HG02759 (cell line): ENCODE data around the gene TMEM132C.
"Not testable (repeated sequence)": the region's sequence is repeated elsewhere in the genome, so short reads cannot be mapped to it uniquely, and the experiment has no call there.

ENCODE experiments used
- ATAC-seq: cut with Tn5 transposase; IDR thresholded peaks from one replicate; pipeline ENCODE4 v1.9.1; 2021; ENCODE audit warnings: mild to moderate bottlenecking, moderate library complexity; ENCODE audit not compliant: unreplicated experiment

TMEM132C gene

DNA sequence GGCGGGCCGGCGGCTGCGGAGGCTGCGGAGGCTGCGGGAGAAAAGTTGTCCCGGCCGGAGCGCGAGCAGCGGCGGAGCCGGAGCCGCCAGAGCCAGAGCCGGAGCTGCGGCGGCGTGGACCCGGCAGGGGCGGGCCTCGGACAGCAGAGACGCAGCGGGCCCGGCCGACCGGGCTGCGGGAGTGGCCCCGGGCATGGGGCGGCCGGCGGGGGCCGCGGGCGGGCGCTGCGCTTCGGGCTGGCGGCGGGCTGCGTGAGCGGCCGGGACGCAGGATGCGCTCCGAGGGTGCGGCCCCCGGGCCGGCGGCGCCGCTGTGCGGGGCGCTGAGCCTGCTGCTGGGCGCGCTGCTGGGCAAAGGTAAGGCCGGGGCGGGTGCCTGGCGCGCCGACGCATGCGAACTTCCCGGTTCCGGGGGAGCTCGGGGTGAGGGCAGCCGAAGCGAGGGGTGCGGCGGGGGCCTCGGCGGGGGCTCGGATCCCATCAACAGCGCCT, at the start of gene TMEM132C:
TSS of gene TMEM132C (plus strand) at position 40 of the 492 bp plus-strand sequence. CDS start at position 273, 233 bp downstream.
- no peak for ATAC-seq

DNA sequence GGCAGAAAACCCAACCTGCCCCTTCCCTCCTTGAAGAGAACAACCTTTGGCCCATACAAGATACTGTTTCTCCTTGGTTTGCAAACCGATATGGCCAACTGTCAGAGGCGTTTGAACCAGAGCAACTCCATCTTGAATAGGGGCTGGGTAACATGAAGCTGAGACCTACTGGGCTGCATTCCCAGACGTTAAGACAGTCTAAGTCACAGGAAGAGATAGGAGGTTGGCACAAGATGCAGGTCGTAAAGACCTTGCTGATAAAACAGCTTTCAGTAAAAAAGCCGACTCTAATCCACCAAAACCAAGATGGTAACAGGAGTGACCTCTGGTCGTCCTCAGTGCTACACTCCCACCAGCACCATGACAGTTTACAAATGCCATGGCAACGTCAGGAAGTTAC, 42.7 kb upstream of the TMEM132C start:
- no peak for ATAC-seq

DNA sequence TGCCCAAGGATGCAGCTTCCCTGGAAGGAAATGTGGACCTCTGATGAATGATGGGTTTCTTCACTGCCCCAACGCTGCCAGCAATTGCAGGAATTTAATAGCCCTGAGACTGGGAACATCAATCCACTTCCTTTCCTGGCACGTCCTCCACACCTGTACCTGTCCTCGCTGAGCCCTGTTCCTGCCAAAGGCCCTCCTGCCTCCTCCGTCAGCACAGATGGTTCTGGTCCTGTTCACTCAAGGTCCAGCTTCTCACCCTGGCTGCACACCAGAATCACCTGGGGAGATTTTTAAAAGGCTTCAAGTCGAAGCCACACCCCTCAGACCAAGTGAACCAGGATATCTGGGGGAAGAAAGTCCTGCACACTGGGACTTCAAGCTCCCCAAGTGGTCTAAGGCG, 38.4 kb upstream of the TMEM132C start:
- no peak for ATAC-seq

DNA sequence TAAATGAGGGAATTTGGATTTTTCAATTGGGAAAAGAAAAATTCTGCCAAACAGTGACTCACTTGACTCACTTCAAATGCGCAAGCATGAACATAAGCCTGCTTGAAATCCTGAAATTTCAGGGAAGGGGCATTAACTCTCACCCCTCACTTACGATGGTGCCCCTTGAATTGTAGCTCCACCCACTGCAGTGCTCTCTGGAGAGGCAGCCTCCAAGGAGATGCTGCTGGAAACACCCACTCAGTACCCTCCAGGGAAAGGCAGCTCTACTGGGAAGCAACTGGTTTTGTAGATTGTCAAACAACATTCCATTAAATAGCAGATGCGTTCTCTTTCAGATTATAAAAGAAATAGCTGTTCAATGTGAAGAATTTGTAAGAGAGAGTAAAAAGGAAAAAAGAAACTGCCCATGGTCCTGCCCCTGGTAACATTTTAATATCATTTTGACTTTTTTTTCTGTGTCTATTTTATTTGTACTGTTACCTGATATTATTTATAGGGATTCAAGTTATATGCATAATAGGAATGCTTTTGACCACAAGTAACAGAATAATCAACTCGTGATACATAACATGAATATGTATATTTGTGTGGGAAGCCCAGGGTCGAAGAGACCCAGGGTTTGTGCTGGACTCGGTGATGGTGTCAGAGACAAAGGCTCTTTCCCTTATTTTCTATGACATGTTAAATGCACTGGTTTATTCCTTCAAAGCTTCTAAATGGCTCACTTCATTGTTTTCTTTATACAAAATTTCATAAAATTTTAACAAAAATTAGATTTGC, 31.1 kb upstream of the TMEM132C start:
- no peak for ATAC-seq

DNA sequence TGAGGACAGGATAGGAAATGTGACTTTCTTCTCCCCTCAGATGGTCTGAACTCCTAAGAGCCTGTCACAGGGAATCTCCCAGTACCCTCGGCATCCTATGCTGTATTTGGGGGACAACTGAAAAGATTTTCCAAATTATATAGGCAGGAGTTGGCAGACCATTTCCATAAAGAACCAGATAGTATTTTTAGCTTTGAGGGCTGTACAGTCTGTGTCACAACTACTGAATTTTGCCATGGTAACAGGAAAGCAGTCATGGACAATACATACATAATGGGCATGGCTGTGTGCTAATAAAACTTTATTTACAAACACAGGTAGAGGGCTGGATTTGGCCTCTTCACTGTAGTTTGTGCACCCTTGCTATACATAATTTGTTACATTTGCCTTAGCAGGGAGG, 30.4 kb upstream of the TMEM132C start:
- ATAC-seq = no peak

DNA sequence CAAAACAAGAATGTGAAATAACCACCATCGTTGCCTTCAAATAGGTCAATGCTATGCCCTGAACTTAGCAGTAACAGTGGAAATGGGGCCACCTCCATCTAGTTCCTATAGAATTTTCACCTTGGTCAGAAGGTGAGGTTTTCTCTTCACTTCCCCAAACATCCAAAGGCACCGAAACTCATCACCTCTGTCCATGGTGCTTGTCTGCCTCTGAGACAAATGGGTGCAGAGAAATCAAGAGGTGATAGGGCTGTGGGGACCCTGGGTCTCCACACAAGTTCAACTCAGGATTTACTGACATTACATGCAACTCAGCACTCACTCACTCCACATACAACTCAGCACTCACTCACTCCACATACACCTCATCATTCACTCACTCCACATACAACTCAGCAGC, 26.2 kb upstream of the TMEM132C start:
- ATAC-seq = no peak

DNA sequence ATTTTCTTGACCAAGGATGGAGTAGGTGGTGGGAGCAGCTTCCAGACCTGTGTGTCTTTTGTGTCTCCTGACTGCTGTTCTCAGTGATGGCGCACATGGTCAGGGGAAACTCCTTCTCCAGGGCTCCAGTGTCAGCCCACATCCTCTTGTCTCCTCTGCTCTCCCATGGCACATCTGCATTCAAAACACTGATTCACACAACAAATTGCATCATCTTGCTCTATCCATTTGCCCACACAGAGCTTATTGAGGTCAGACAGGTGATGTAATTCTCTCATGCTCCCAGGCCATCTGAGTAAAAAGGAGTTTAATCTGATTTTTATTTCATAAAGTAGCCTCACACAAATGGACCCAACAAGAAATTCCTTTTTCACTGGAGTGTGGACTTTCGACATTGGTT, 21.8 kb upstream of the TMEM132C start:
- no peak for ATAC-seq

DNA sequence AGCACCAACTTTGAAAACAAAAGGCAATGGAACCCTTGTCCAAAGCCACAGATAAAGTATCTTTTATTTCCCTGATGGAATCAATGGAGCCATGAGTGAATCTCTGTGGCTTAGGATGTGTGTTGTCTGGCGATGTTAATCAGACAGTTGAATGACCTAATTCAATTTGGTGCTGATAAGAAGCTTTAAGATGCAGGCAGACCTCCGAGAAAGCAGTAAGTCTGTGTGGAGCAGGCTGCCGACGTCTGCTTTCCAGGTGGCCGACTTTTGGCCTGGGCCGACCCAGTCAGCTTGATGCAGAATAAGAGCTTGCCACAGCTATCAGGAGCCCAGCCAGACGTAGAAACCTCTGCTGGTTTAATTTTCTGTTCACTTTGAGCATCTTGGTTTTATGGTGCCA, 21.1 kb upstream of the TMEM132C start:
- no peak for ATAC-seq

DNA sequence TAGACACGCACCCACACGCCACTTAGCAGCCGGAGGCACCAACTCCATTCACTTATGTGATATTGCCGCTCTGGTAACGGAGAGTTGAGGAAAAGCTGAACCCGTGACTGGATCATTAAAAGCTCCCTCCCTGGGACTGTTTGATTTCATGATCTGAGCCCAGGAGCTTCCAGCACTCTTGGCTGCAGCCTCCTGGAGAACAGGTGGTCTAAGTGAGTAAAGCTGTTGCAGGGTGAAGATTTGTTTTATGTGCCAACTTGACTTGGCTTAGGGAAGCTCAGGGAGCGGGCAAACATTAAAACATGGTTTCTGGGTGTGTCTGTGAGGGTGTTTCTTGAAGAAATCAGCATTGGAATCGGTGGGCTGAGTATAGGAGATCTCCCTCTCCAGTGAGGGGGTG, 16.9 kb upstream of the TMEM132C start:
- no peak for ATAC-seq

DNA sequence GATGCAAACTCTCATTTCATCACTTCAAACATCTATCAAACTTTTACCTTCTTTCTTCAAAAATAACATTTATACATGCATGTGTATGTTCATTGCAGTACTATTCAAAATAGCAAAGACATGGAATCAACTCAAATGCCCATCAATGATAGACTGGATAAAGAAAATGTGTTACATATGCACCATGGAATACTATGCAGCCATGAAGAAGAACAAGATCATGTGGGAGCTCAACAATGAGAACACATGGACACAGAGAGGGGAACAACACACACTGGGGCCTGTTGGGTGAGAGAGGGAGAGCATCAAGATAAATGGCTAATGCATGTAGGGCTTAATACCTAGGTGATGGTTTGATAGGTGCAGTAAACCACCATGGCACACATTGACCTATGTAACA, 13.1 kb upstream of the TMEM132C start:
- not testable (repeated sequence) for ATAC-seq

DNA sequence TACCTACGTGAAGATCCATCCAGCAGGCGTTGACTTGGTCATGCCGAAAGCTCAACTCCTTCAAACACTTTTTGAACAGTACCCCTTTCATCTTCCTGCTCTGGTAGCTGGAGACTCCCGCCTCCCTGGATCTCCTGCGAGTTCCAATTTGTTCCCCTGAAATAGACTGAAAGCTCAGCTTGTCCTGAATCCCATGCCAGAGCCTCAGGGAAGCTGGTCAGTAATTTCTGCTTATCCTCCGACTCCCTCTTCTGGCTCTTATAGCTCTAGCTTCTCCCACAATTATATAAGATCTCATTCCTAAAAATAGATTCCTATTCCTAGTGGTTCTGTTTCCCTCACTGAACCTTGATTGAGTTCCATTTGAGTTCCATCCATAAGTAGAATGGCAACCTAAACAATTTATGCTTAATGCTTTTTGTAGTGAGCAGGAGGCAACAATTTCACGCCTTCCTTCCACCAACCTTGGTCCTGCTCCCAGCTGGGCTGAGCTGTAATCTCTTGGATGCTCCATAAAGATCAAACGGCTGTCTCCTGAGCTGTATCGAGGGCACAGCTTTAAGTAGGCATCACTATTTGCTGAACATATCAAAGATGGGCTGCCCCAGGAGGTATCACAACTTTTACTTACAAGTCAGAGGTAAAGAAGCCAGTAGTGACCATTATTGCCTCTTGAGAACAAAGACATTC, 8.0 kb upstream of the TMEM132C start:
- no peak for ATAC-seq

DNA sequence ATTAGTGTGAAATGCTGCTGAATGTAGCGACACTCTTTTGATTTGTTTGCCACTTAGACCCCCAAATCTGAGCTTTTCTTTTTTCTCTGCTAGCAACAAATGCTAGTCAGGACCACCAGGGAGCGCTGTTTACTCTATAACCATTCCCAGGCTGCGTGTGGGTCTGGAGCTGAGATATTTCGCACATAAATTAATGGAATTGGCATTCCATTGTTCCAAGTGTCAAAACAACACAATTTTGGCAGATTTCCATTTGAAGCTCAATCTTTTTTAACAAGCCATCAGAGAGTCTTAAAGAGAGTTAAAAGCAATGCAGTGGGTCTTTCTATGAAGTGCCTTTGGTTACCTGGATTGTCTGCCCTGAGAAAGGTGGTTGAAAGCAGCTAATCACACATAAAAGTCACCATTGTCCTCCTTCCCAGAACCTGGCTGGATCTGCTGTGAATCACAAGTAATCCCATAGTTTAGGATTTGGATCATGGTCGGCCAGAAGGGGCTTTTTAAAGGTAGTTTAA, 7.4 kb upstream of the TMEM132C start:
- ATAC-seq = no peak

DNA sequence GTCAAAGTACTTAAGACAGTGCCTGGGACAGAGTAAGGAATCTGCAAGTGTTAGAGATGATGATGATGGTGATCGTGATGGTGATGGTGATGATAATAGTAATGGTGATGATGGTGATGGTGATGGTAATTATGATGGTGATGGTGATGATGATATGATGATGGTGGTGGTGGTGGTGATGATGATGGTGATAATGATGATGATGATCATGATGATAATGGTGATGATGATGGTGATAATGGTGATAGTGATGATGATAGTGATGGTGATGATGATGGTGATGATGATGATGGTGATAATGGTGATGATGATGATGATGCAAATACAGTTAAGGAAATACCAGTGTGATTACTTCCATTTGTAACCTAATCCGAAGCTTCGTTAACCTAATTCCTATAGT, 5.2 kb upstream of the TMEM132C start:
- ATAC-seq = no peak

DNA sequence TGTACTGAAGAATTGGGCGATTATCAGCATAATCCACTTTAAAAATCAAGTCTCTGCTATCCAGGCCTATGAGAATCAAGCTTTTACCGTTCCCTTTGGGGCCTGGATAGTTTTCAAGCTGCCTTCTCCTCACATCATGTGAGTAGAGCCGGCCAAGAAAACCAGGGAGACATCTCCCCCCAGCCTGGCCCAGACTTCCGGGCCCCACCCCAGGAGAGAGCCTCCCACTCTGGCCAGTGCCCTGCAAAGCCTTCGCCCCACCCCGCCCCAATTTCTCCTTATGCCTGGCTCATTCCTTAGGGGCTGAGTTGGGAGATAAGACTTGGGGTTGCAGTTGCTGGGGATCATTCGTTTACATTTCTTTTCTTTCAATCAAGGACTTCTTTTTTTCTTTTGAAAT, 1.4 kb upstream of the TMEM132C start:
- ATAC-seq = no peak

DNA sequence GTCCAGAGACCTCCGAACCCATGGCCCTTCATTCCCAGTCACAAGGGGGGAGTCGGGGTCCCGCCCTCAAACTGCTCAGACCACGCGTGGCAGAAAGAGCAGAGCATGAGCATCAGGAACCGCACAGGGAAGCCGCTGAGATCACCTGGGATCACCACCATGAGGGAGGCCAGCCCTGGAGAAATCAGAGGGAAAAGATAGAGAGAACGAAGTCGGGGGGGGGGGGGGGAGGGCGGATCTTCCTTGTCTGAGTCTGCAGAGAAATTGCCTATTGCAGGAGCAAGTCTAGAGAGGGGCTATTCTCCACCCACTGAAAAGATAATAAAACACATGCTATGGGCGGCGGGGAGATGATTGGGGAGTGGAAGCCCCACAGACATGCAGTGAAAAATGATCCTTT, 884 bp upstream of the TMEM132C start:
- ATAC-seq = no peak

DNA sequence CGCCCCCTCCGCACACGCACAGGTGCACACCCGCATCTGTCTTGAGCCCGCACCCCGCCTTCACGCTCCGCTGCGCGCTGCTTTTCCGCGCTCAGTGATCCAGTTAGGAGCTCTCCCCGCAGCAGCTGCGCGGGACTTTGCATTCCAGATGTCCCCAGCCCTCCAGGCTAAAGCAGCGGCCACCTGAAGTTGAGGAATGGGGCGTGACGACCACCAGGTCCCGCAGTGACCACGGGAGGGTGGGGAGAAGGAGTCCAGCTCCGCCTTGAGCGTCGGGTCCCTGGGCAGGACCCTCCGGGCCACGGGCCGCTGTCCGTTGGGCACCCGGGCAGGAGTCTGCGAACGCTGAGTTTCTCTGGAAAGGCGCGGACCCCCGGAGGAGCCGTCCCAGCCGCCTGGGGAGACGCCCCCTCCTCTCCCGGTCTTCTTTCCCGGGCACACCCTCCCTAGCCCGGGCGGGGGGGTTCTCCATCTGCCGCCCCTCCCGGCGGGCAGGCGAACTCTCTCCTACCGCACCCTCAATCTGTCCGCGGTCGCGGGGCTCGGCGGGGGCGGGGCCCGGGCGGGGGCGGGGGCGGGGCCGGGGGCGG, 334 bp upstream of the TMEM132C start:
- no peak for ATAC-seq

DNA sequence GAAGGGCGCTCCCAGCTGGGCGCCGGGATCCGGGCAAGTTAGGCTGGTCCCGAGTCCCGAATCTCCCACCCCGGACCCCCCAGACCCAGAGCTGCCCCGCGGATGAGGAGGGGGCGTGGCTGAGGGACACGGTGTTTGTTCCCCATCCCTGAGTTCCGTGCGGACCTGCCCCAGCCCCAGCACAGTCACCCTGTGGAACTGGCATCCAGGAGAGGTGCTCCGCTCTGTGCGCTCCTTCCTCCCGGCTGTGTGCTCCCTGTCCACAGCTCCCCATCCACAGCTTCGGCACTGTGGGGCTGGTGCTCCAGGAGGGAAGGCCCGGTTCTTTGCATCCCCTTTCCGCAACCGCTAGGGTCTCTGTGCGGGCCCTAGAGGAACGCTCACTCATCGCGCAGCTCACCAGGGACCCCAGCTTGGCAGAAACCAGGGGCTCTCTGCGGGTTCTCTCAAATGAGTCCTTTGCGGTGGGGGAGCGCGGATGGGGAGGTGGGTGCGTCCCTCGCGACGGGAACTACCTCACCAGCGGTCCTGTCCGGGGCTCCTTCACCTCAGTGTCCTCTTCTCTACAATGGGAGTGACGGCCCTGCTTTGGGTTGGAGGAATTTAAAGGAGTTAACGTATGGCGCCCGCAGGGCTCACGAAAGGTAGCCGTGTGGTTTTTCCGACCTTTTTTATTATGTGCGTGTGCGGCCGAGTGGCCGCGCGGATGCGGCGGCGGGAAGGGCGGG, 845 bp downstream of the TMEM132C start:
- no peak for ATAC-seq

DNA sequence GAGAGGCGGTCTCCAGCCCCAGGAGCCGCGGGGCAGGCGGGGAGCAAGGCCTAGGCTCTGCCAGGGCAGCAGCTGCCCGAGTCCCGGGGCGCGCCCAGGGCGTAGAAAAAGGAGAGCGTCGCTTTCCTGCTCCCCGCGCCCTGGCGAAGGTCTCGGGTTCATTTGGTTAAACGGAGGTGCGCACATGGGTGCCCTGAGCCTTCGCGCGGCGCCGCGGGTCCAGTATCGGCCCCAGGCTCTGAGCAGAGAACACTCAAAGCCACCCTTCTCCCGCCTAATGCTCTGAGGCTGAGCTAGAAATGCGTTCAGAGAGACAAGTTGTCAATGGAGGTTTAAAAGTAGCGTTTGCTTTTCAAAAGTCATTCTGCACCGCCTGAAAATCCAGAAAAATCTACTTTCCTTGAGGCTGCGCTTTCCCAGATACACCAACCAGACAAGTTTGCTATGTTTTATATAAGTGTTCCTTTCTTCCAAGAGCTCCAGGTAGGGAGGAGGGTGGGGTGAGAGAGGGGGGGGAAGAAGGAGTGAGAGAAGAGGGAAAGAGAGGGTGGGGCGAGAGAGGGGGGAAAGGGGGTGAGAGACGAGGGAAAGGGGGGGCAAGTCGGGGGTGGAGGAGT, 1.5 kb downstream of the TMEM132C start:
- ATAC-seq = no peak

DNA sequence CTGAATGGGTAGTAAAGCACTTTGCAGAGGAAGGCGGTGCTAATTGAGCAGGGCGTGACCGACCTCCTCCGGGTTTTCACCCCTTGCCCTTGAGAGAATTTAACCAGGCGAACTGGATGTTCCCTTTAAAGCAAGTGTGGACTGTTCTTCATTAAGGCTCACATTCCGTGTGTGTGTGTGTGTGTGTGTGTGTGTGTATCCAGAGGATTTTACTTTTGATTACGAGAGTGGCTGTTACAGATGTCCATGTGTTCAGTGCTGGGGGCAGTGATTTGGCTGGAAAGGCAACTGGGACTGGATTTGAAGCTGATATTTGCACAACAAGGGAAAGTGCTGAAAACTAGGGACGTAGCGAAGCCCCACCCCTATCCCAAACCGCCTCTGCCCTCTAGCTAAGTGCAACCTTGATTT, 2.2 kb downstream of the TMEM132C start:
- no peak for ATAC-seq

DNA sequence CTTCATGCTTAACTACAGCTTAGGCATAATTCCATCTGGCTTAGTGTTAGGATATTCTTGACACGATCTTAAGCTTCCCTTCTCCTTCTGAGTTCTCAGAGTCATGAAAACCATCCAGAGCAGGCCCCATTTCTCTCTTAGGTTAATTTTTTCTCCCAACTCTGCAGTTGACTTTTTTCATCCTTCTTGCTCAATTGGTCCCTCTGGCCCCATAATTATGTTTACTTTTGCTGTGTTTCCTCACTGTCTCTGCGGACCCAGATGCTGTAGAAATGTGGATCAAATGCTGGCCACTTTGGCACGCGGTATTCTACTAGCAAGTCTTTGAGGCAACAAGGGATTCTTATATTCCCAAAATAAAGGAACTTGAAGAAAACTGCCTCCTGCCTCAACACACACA, 9.5 kb downstream of the TMEM132C start:
- ATAC-seq = no peak

DNA sequence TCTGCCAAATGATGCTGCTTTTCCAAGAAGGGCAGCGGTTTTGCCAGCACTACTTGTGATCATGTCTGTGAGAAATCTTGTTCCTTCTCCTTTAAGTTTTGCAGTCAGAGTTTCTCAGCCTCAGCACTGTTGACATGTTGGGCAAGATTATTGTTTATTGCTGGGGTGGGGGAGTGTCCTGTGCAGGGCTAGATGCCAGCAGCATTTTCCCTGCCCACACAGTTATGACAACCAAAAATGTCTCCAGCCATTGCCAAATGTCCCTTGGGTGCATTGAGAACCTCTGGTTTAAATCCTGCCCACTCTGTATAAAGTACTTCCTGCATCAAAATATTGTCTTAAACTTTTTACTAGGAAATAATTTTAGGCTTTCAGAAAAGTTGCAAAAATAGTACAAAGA, 20.0 kb downstream of the TMEM132C start:
- no peak for ATAC-seq
